GM18498 (cell line): ENCODE data around the gene HPCAL1.
"Not testable (repeated sequence)": the region's sequence is repeated elsewhere in the genome, so short reads cannot be mapped to it uniquely, and the experiment has no call there.

Experiments
- ATAC-seq: cut with Tn5 transposase; IDR thresholded peaks from one replicate; pipeline ENCODE4 v1.9.1; 2021; ENCODE audit warnings: mild to moderate bottlenecking, moderate library complexity; ENCODE audit not compliant: unreplicated experiment

HPCAL1 gene

GRCh38 chr2:10449838-10450691, 147.4 kb downstream of the HPCAL1 start:
- ATAC-seq = no peak

DNA sequence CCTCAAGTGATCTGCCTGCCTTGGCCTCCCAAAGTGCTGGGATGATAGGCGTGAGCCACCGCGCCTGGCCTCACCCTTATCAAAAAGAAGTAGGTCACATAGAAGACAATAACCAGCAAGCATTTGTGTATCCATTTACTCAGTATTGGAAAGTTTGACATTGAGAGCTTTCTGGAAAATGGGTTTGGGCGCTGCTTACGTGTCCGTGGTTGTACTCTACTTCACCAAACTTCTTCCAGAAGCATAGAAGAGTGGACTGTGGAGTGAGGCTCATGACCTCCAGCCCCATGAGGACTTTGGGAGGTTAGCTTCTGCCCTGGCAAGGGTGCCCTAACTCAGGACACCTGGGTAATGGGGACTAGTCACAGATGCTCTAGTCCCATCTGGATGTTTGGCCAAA, 149.1 kb downstream of the HPCAL1 start:
- no peak for ATAC-seq

- no peak for ATAC-seq
Observed at GRCh38 chr2:10452312-10452711, 149.6 kb downstream of the HPCAL1 start.

- ATAC-seq = no peak
Observed at GRCh38 chr2:10452956-10453904, 150.5 kb downstream of the HPCAL1 start.

GRCh38 chr2:10453905-10454298, 151.2 kb downstream of the HPCAL1 start:
- no peak for ATAC-seq

- ATAC-seq = no peak
Observed at GRCh38 chr2:10454505-10454904, 151.8 kb downstream of the HPCAL1 start.

GRCh38 chr2:10457195-10457594, 154.5 kb downstream of the HPCAL1 start:
- not testable (repeated sequence) for ATAC-seq

- ATAC-seq = no peak
Observed at GRCh38 chr2:10457846-10458598, 155.3 kb downstream of the HPCAL1 start.

DNA sequence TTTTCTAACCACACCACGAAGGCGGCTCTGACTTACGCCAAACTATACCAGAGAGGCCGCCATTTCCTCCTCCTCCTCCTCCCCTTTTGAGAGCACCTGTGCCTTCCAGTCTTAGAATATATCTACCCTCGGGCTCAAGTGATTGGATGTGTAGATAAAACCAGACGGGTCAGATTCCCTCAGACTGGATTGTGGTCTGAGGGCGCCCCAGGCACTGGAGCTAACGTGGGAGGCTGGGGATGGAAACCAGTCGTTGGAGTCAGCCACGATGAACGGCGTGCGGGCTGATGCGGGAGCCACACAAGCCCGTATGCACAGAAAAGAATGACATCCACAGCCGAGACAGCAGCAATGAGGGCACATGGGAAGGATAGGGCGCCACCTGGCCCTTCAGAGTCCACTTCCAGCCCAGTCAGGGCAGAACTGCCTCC, 157.7 kb downstream of the HPCAL1 start:
- ATAC-seq = no peak

- no peak for ATAC-seq
Observed at GRCh38 chr2:10462178-10463083, 159.7 kb downstream of the HPCAL1 start.

DNA sequence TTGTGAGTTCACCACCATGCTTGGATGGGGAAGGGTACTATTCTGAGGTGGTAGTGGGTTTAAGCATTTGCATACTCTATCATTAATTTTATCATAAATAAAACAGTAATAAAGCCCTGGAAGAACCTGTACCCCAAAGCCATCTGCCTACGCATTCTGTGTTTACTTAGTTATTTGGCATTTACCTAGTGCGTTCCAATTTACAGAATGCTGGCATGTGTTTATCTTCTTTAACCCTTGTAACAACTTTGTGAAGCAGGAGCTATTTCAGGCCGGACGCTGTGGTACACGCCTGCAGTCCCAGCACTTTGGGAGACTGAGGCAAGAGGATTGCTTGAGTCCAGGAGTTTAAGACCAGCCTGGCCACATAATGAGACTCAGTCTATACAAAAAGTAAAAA, 163.2 kb downstream of the HPCAL1 start:
- ATAC-seq = no peak

- ATAC-seq = no peak
Observed at GRCh38 chr2:10466801-10467200, 164.1 kb downstream of the HPCAL1 start.

DNA sequence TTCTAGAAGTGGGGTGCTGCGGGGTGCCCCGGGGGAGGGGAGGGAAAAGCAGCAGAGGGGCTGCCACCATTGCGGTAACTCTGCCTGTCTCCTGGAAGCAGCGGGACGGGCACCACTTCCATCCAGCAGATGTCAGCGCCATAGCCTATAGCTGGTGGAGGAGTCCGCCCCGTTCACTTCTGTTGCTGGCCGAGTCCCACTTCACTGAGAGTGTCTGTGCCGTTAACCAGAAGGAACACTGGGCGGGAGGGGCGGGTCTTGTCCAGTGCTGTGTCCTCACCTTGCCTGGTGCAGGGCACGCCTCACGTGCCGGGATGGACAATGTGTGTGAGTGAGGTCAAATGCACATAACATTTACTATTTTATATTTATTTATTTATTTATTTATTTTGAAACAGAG, 164.7 kb downstream of the HPCAL1 start:
- no peak for ATAC-seq

DNA sequence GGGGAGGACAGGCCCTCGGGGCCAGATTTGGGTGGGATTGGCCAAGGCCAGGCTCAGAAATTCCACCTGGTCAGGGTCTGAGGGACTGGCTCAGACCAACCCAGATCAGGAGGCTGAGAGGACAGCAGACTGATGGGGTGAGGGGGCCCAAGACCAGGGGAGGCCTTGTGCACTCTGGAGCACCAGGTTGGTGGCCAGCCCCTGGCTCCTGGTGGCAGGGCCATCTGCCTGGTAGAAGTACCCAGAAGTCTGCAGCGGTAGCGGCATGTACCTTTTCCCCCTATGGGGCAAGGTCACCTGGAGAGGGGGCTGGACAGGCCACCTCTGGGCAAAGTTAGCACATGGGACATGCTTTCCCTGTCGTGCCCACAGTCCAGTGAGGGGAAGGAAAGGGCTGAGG, 166.6 kb downstream of the HPCAL1 start:
- ATAC-seq = no peak

GRCh38 chr2:10469955-10470608, 167.4 kb downstream of the HPCAL1 start:
- no peak for ATAC-seq

- ATAC-seq = no peak
Observed at GRCh38 chr2:10471046-10471571, 168.4 kb downstream of the HPCAL1 start.

GRCh38 chr2:10471955-10472354, 169.3 kb downstream of the HPCAL1 start:
- ATAC-seq = no peak

- no peak for ATAC-seq
Observed at GRCh38 chr2:10473121-10473756, 170.5 kb downstream of the HPCAL1 start.
